Forelimb muscle (tissue), 1 donor: Measurements from ENCODE around the gene C3. TPM values are rescaled to one million over a fixed set of nuclear protein-coding genes. Genes with fewer than 3 reads are reported as not detected.
"Not testable (repeated sequence)": the region's sequence is repeated elsewhere in the genome, so short reads cannot be mapped to it uniquely, and the experiment has no call there.

Experiments
- DNase-seq: peaks from one replicate; pipeline ENCODE4 v3.0.0-alpha.2; 2013; ENCODE audit warnings: low read depth
- polyA plus RNA-seq: library from polyadenylated mRNA; unstranded; fragments of 120-200 nt; gene quantifications from one replicate; pipeline ENCODE4 v1.2.1, GENCODE V29; 2013; ENCODE audit not compliant: insufficient read length

The C3 gene
- polyA plus RNA-seq, 1 donor: 3.4 TPM

- DNase-seq: no peak
Observed at GRCh38 chr19:6713773-6714692, 6.4 kb downstream of the C3 start.

DNA sequence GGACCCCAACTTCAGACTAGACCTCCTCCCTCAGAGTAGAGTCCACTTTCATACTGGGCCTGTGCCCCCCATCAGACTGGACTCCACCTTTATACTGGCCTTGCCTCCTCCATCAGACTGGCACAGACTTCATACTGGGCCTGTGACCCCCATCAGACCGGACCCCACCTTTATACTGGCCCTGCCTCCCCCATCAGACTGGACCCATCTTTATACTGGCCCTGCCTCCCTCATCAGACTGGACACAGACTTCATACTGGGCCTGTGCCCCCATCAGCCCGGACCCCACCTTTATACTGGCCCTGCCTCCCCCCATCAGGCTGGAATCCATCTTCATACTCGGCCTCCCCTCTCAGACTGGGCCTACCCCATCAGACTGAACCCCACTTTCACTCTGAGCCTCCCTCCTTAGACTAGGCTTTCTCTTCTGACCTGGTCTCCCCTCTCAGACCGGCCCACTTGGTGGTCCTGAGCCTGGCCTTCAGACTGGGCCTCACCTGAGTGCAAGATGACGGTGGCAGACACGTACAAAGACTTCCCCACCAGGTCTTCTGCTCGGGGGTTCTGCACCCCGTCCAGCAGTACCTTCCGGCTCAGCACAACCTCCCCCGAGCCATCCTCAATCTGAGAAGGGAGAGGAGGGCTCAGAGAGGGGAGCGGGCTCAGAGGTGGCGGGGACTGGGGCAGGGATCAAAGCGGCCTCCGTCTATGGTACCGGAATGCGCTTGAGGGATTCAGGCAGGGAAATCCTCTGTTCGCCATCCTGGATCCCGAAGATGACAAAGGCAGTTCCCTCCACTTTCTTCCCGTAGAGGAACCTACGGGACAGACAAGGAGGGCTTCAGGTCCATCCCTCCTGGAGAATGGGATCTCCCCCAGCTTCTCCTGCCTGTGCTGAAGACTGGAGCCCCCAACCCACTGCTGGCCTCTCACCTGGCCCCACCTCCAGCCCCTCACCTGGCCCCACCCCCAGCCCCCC is 7.5 kb downstream of the C3 start:
- DNase-seq: no peak

DNA sequence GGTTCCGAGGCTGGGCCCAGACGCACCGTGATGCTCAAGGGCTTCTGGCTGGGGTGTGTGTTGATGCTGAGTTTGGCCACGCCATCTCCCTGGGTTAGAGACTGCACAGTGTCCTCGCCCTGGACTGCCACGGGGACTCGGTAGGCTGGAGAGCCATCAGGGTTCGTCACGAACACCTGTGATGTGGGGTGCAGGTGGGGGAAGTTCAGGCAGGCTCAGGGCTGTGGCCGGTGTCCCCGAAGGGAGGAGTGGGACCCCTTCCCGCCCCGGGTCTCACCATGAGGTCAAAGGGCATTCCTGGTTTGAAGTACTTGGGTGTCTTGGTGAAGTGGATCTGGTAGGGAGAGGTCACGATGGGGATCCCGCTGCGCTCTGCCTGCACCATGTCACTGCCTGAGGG is 8.2 kb downstream of the C3 start:
- no peak for DNase-seq

GRCh38 chr19:6711605-6712004 is 8.8 kb downstream of the C3 start:
- DNase-seq: no peak

DNA sequence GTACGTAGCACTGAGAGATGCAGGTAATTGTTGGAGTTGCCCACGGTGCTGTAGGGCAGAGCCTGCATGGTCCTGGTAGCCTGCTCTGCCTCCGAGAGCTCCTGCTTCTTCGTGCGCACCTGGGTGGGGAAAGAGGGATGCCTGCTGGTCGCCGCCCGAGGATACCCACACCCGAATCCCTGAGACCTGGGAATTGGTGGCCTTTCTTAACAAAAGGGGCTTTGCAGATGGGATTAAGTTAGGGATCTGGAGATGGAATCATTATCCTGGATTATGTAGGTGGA is 9.4 kb downstream of the C3 start:
- DNase-seq: no peak

- no peak for DNase-seq
Observed at GRCh38 chr19:6710273-6711077, 10.0 kb downstream of the C3 start.

- no peak for DNase-seq
Observed at GRCh38 chr19:6709549-6709948, 10.9 kb downstream of the C3 start.

DNA sequence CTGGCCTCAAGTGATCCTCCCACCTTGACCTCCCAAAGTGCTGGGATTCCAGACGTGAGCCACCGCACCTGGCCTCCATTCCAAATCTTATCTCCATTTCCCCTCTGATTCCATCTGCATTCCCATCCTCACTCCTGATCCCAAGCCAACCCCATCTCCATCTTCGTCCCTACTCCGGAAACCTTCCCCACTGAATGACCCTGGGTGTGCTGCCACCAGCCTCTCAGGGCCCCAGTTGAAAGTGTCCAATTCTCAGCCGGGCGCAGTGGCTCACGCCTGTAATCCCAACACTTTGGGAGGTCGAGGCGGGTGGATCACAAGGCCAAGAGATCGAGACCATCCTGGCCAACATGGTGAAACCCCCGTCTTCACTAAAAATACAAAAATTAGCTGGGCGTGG is 11.5 kb downstream of the C3 start:
- not testable (repeated sequence) for DNase-seq

GRCh38 chr19:6708346-6708745 is 12.1 kb downstream of the C3 start:
- no peak for DNase-seq

DNA sequence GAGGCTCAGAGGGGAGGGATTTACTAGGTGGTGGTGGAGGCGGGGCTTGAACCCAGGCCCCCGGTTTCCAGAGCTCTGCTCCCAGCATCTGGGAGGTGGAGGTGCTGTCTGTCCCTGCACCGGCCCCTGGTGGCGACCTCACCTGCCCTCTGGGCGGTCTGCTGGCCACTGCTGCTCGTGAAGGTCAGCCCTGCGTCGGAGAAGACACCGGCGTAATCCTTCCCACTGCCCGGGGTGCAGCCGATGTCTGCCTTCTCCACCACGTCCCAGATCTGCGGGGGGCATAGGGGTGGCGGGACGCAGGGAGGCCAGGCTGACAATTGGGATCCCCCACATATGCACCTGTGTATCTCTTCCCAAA is 12.8 kb downstream of the C3 start:
- no peak for DNase-seq

GRCh38 chr19:6707011-6707657 is 13.3 kb downstream of the C3 start:
- no peak for DNase-seq

- no peak for DNase-seq
Observed at GRCh38 chr19:6706633-6706958, 13.9 kb downstream of the C3 start.

DNA sequence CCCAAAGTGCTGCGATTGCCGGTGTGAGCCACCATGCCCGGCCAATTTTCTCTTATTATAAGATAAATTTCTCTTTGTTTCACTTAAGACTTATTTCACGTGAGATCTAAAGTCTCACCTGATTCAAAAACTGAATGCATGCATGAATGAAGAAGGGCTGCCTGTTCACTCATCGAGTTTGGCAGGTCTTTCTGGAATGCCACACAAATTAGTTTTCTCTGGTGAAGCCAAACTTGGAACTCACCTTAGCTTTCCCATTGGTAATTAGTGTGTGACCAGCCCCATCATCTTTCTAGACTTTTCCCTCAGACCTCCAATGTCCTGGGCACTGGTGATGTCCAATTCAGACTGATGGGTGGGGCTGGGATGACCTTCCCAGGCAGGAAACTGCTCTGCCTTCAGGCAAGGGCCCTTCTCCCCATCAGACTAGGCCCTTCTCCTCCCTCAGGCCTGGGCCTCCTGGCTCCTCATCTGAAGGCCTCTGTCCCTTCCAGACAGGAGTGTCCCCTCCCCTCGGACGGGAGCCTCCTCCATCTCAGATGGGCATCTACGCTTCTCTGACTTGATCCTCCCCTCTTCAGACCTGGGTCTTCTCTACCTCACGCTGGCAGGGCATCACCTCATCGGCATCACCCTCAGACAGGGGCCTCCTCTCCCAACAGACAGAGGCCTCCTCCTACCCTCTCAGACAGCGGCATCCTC is 14.4 kb downstream of the C3 start:
- DNase-seq: no peak

DNA sequence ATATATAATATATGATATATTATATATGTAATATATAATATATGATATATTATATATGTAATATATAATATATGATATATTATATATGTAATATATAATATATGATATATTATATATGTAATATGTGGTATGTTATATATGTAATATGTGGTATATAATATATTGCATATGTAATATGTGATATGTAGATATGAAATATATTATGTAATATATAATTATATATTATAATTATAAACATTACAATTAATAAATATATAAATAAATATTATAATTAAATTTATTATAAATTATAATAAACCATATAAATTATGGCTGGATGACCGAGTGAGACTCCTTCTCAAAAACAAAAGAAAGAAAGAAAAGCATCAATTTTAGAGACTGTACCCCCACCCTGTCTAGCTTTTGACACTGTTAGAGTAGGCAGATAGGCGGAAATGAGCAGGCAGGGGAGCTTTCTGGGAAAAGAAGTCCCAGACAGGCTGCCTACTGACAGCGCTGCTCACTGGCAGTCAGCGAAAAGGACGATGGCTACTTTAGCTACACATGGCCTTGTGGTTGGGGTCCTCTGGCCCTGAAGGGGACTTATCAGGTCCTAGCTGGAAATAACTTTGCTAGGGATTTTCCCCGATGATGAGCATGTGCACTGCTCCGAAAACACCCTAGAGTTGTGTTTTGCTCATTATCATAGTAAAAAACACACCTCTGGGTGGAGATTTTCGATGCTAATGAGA is 19.7 kb downstream of the C3 start:
- no peak for DNase-seq

GRCh38 chr19:6699935-6700334 is 20.5 kb downstream of the C3 start:
- no peak for DNase-seq

DNA sequence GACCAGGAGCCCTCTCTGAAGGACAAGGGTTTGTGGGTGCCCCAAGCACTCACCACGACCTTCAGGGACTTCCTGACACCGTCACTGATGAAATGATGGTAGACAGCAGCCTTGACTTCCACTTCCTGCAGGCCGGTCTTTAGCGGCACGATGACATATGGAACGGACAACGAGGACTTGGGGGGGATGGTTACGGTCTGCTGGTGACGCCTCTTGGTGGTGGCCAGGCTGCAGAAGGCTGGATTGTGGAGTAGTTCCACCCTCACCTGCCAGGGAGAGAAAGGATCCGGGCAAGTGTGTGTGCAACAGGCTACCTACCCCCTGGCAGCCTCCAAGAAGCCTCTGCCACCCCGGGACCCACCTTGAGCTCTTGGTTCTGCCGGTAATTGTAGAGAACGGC is 23.2 kb downstream of the C3 start:
- no peak for DNase-seq

- no peak for DNase-seq
Observed at GRCh38 chr19:6696239-6696820, 24.1 kb downstream of the C3 start.

- no peak for DNase-seq
Observed at GRCh38 chr19:6694147-6694815, 26.2 kb downstream of the C3 start.

DNA sequence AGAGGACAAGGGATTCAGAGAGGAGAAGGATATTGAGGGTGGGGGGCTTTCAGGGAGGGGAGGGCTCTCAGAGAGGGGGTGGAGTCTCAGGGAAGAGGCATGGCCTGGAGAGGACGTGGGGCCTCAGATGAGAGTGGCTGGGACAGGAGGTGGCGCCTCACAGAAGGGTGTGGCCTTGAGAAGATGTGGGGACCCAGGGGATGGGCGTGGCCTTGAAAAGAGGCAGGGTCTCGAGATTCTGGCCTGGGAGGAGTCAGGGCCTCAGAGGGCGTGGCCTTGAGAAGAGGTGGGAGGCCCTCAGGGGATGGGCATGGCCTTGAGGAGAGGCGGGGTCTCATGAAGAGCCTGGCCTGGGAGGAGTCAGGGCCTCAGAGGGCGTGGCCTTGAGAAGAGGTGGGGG is 26.8 kb downstream of the C3 start:
- DNase-seq: no peak
